Pulmonary artery endothelial cell (primary cell): ENCODE results near the gene BORCS6. TPM values are rescaled to one million over a fixed set of nuclear protein-coding genes. Genes with fewer than 3 reads are reported as not detected.
A peak's percentile ranks its signal among the peaks of the same experiment; 100 is the strongest.

Experiments
- DNase-seq: peaks from one replicate; pipeline ENCODE4 v3.0.0-alpha.2; 2011; ENCODE audit warnings: low read depth, low spot score
- total RNA-seq: library from RNA; depleted of rRNA; stranded (reverse); fragments of >200 nt; gene quantifications from 2 replicates; pipeline ENCODE4 v1.2.3, GENCODE V29; 2014

The BORCS6 gene
- total RNA-seq, 1 donor from 2014 or later = 9.6 TPM

GRCh38 chr17:8143581-8144400, 46.2 kb downstream of the BORCS6 start:
- DNase-seq = no peak

- DNase-seq = no peak
Observed at GRCh38 chr17:8142887-8143580, 46.9 kb downstream of the BORCS6 start.

DNA sequence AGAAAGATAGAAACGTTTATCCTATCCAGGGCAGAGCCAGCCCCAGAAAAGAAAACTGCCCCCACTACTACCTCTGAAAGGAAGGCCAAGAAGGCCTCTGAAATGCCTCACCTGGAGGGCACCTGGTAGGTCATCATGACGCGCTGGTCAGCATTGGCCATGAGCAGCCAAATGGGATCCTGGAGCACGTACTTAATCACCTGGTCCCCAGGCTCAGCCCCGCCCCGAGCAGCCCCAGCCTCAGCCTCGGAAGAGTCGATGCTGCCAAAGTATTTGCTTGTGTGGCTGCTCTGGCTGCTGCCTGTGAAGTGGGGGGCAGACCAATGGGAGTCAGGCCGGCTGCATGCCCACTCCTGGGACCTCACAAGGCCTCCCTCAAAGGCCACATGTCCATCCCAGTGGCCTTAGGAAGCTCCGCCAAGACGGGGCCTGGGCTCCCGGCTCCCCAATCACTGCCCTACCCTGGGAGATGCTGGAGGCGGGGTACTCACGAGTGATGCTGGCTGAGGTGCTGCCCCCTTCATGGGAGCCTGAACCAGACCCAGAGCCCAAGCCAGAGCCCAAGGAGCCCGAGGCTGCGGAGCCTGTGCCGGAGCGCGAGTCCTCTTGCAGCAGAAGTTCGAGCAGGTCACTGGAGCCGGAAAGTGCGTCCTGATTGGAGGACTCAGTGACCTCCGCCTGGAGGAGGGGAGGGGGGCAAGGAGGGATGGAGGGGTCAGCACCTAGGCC, 47.7 kb downstream of the BORCS6 start:
- DNase-seq = no peak

DNA sequence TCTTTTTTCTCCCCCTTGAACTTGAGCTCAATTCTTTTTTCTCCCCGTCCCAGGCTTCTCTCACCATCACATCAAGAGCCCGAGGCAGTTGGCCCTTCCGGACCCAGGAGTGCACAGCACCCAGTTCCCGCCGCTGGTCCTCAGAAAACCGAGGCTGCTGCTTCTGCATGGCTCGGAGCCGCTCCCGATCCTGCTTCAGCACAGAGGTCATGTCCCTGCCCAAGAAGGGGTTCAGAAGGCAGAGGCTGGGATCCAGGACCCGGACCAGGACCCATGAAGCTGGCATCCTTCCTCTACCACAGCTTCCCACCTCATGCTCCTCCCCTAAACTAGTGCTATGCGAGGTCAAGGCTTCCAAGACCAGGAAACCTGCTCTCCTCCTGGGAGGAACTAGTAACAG, 48.2 kb downstream of the BORCS6 start:
- DNase-seq = no peak

GRCh38 chr17:8141045-8141444, 48.9 kb downstream of the BORCS6 start:
- DNase-seq = no peak

DNA sequence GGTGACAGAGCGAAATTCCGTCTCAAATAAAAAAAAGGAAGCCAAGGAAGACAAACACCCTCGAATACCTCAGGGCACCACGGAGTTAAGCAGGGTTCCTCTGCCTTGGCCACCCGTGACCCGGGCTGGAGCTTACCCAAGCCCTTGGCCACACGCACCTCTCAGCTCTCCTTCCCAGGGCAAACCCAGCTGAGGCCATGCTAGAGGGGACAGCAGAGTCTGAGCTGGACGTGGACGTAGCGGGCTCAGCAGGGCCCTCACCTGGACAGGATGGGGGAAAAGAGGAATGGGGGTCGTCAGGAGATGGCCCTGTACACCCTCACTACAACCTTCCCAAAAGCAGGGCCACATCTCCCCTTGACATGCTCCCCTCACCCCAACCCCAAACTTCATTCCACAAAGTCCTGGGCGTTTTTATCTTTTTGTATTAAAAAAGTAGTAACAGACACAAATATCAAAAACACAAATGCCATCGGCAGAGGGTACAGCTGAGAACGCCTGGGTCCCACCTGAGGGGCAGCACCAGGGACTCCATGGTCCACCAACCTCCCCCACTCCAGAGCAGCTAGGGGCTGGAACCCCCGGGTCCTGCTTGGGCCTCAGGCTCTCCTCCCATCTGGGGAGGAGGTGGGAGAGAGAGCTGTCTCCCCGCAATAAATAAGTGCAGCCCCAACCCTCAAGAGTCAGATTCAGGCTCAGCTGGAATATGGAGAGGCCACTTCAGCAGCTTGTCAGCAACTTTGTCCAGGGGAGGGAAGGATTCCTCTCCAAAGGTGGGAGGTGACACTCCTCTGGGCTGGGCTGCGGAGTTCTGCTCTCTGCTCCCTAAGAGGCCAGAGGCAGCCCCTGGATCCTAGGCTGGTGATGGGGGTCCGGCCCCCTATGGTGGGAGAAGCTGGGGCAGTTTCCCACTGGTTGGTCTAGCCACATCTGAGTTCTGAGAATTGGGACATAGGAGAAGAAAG, 49.6 kb downstream of the BORCS6 start:
- DNase-seq = no peak

- DNase-seq = peak; percentile 86
Observed at GRCh38 chr17:8138672-8139371, 51.2 kb downstream of the BORCS6 start.

DNA sequence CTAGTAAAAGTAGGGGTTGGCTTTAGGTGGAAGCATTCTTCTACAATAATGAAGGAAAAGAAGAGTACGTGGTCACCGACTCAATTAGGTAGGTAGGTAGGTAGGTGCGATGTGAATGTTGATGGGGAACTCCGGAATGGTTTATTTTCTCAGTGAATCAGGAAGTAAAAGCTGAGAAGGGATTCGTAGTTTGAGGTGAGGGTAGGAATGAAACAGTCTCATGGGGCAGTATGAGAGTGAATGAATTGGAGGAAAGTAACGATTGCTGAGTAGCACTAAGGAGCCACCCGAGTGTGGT, 51.7 kb downstream of the BORCS6 start:
- no peak for DNase-seq

Other genes with a start within 250 kb of the BORCS6 start
- not detected in 2 replicates for gene GUCY2D, start 187.6 kb downstream of the BORCS6 start, total RNA-seq
- not detected in 2 replicates for gene ALOX15B, start 151.1 kb downstream of the BORCS6 start, total RNA-seq
- not detected in 2 replicates for gene ALOX12B, start 102.5 kb downstream of the BORCS6 start, total RNA-seq
- not detected in 2 replicates for gene ALOXE3, start 71.7 kb downstream of the BORCS6 start, total RNA-seq
- 0.14 and 0.40 TPM in 2 replicates for gene HES7, start 66.1 kb downstream of the BORCS6 start, total RNA-seq
- 8.0 and 11.3 TPM in 2 replicates for gene PER1, start 37.8 kb downstream of the BORCS6 start, total RNA-seq
- gene VAMP2, start 27.2 kb downstream of the BORCS6 start, total RNA-seq = 3.9 and 4.0 TPM in 2 replicates
- gene TMEM107, start 13.8 kb downstream of the BORCS6 start, total RNA-seq = 15.8 and 33.2 TPM in 2 replicates
- 34.4 and 60.2 TPM in 2 replicates for gene AURKB, start 20.4 kb upstream of the BORCS6 start, total RNA-seq
- 5.5 and 10.6 TPM in 2 replicates for gene CTC1, start 57.9 kb upstream of the BORCS6 start, total RNA-seq
- gene PFAS, start 59.1 kb upstream of the BORCS6 start, total RNA-seq = 40.7 and 52.3 TPM in 2 replicates
- gene RANGRF, start 98.5 kb upstream of the BORCS6 start, total RNA-seq = 17.1 and 17.6 TPM in 2 replicates
- 0.67 and 1.1 TPM in 2 replicates for gene SLC25A35, start 105.2 kb upstream of the BORCS6 start, total RNA-seq
- gene ARHGEF15, start 120.1 kb upstream of the BORCS6 start, total RNA-seq = 12.7 and 17.9 TPM in 2 replicates
- gene ODF4, start 149.7 kb upstream of the BORCS6 start, total RNA-seq = not detected in 2 replicates
- 3,304 and 3,763 TPM in 2 replicates for gene RPL26, start 193.0 kb upstream of the BORCS6 start, total RNA-seq
- gene RNF222, start 207.6 kb upstream of the BORCS6 start, total RNA-seq = not detected in 2 replicates
- 33.4 and 38.2 TPM in 2 replicates for gene NDEL1, start 245.7 kb upstream of the BORCS6 start, total RNA-seq